Measurements from ENCODE around the gene ATF4.

The ATF4 gene

GRCh38 chr22:39530692-39531331 lies 10.4 kb downstream of the ATF4 start:
- H3K79me2 ChIP-seq (ENCODE audit: insufficient read depth, low read length) = peaks cover 25% of the 10 kb centered on the region
- H3K9me2 ChIP-seq (replicated peaks; ENCODE audit: insufficient read depth, low read length) = no peaks in the 10 kb centered on the region
- peak overlapping the region; percentile 87 for H3K4me3 ChIP-seq (ENCODE audit: insufficient read depth, low read length, poor library complexity, severe bottlenecking)
- H3K9ac ChIP-seq (ENCODE audit: low read length) = peak overlapping the region; percentile 92
- H2AFZ ChIP-seq (ENCODE audit: low read depth, low read length, severe bottlenecking) = no peak overlapping the region
- H3F3A ChIP-seq (ENCODE audit: insufficient read depth) = peaks cover 49% of the 10 kb centered on the region
- no peaks in the 10 kb centered on the region for H3K36me3 ChIP-seq (ENCODE audit: low read length)
- H3K4me2 ChIP-seq (ENCODE audit: low read depth, low read length, poor library complexity, severe bottlenecking) = peak overlapping the region; percentile 67
- no peaks in the 10 kb centered on the region for H3K9me3 ChIP-seq (ENCODE audit: insufficient read depth, low read length)
- TF ChIP-seq EZH2phosphoT487 (conservative IDR thresholded peaks at IDR 0.05; ENCODE audit: low read length) (no peak), CTCF (IDR thresholded peaks at IDR 0.05; ENCODE audit: insufficient read depth, low read length, poor library complexity, severe bottlenecking) (no peak)
- no peaks in the 10 kb centered on the region for H4K20me1 ChIP-seq (ENCODE audit: low read depth, low read length)
- H3K27ac ChIP-seq (ENCODE audit: low read depth, low read length) = peak overlapping the region; percentile 68; the same call in 1 of the 2 replicates
- H3K27me3 ChIP-seq (ENCODE audit: low read length) = no peaks in the 10 kb centered on the region

DNA sequence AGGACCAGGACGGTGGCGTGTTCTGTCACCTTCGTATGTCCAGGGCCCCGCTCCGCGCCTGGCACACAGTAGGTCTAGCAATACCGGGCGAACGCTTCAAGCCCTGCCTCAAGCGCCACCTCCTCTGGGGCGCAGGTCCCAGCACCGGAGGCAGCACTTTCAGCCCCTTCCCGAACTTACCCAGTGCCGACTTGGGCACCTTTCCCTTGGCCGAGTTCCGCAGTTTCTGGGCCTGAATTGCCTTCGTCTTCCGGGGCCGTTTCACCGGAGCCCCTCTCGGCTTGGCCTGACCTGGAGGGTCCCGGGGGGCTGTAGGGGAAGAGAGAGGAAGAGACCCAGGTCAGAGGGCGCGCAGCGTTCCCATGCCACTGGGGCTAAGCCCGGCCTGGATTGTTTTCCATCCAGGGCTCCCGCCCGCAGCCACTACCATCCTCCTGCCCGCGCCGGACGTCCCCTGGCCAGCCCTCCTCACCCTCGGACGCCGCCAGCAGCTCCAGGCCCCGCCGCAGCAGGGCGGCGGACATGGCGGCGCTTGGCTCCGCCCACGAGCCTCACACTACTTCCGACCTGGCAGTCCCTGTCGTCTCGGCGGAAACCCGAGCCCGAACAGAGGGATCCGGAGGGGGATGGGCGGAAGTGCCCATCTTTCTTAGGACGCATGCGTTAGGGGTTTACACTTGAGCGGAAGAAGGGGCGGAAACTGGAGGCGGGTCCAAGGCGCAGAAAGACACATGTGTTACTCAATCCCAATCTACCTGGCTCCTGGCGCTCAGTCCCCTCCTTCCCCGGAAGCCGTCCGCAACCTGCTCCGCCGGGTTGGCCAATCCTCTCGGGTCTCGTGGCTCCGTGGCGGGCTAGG lies 12.1 kb downstream of the ATF4 start, which contains the start of gene RPS19BP1:
RPS19BP1 (minus strand) TSS at position 534 of the 859 bp plus-strand sequence; CDS start at position 524, 10 bp downstream.
- peak within 1 kb of the TSS; percentile 82 for H3K4me2 ChIP-seq (ENCODE audit: low read depth, low read length, poor library complexity, severe bottlenecking)
- no peaks in the 10 kb centered on the region for H3K36me3 ChIP-seq (ENCODE audit: low read length)
- H3K27me3 ChIP-seq (ENCODE audit: low read length) = no peaks in the 10 kb centered on the region
- peaks cover 34% of the 10 kb centered on the region for H3F3A ChIP-seq (ENCODE audit: insufficient read depth)
- H3K9ac ChIP-seq (ENCODE audit: low read length) = peak within 1 kb of the TSS; percentile 92
- H2AFZ ChIP-seq (ENCODE audit: low read depth, low read length, severe bottlenecking) = peak within 1 kb of the TSS; percentile 12
- H3K4me3 ChIP-seq (ENCODE audit: insufficient read depth, low read length, poor library complexity, severe bottlenecking) = peak within 1 kb of the TSS; percentile 87
- no peaks in the 10 kb centered on the region for H3K9me2 ChIP-seq (replicated peaks; ENCODE audit: insufficient read depth, low read length)
- H3K79me2 ChIP-seq (ENCODE audit: insufficient read depth, low read length) = peaks cover 25% of the 10 kb centered on the region
- H4K20me1 ChIP-seq (ENCODE audit: low read depth, low read length) = no peaks in the 10 kb centered on the region
- peak within 1 kb of the TSS; percentile 68 for H3K27ac ChIP-seq (ENCODE audit: low read depth, low read length)
- TF ChIP-seq CTCF (IDR thresholded peaks at IDR 0.05; ENCODE audit: insufficient read depth, low read length, poor library complexity, severe bottlenecking) (no peak), EZH2phosphoT487 (conservative IDR thresholded peaks at IDR 0.05; ENCODE audit: low read length) (no peak)
- no peaks in the 10 kb centered on the region for H3K9me3 ChIP-seq (ENCODE audit: insufficient read depth, low read length)

GRCh38 chr22:39534092-39534506 lies 13.7 kb downstream of the ATF4 start:
- no peak overlapping the region for H3K27ac ChIP-seq (ENCODE audit: low read depth, low read length)
- no peaks in the 10 kb centered on the region for H3K27me3 ChIP-seq (ENCODE audit: low read length)
- H3K9ac ChIP-seq (ENCODE audit: low read length) = no peak overlapping the region
- no peaks in the 10 kb centered on the region for H4K20me1 ChIP-seq (ENCODE audit: low read depth, low read length)
- H3F3A ChIP-seq (ENCODE audit: insufficient read depth) = peaks cover 18% of the 10 kb centered on the region
- H3K79me2 ChIP-seq (ENCODE audit: insufficient read depth, low read length) = peaks cover 25% of the 10 kb centered on the region
- no peak overlapping the region for H3K4me2 ChIP-seq (ENCODE audit: low read depth, low read length, poor library complexity, severe bottlenecking)
- H3K4me3 ChIP-seq (ENCODE audit: insufficient read depth, low read length, poor library complexity, severe bottlenecking) = no peak overlapping the region
- no peaks in the 10 kb centered on the region for H3K9me3 ChIP-seq (ENCODE audit: insufficient read depth, low read length)
- peak overlapping the region; percentile 12 for H2AFZ ChIP-seq (ENCODE audit: low read depth, low read length, severe bottlenecking)
- TF ChIP-seq EZH2phosphoT487 (conservative IDR thresholded peaks at IDR 0.05; ENCODE audit: low read length) (no peak), CTCF (IDR thresholded peaks at IDR 0.05; ENCODE audit: insufficient read depth, low read length, poor library complexity, severe bottlenecking) (no peak)
- no peaks in the 10 kb centered on the region for H3K9me2 ChIP-seq (replicated peaks; ENCODE audit: insufficient read depth, low read length)
- no peaks in the 10 kb centered on the region for H3K36me3 ChIP-seq (ENCODE audit: low read length)

All from SU-DHL-6 (cell line).